CD4-positive, alpha-beta T cell treated with Interleukin-17A for 1 hour (primary cell): Measurements from ENCODE around the gene PPT1.
A peak's percentile ranks its signal among the peaks of the same experiment; 100 is the strongest.
"Not testable (repeated sequence)": the region's sequence is repeated elsewhere in the genome, so short reads cannot be mapped to it uniquely, and the experiment has no call there.

Experiments used
- DNase-seq: peaks from one replicate; pipeline ENCODE4 v3.0.0-alpha.2; 2020

The PPT1 gene

DNA sequence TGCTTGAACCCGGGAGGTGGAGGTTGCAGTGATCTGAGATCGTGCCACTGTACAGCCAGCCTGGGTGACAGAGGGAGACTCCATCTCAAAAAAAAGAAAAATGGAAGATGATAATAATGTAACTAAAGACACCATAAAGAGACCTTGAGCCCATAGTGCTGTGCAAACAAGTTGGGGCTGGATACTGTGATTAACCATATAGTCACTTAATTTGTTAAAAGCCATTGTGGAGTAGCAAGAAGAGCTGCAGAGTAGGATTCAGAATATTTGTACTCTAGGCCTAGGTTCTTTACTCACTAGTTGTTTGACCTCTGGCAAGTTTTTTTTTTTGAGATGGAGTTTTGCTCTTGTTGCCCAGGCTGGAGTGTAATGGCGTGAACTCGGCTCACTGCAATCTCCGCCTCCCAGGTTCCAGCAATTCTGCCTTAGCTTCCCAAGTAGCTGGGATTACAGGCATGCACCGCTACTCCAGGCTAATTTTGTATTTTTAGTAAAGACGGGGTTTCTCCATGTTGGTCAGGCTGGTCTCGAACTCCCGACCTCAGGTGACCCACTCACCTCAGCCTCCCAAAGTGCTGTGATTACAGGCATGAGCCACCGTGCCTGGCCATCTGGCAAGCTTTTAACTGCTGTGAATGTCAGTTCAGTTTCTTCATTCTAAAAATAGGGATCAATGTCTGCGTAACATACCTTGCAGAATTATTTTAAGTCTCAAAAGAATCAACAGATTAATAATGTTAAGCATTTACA, 43.7 kb downstream of the PPT1 start:
- no peak for DNase-seq

DNA sequence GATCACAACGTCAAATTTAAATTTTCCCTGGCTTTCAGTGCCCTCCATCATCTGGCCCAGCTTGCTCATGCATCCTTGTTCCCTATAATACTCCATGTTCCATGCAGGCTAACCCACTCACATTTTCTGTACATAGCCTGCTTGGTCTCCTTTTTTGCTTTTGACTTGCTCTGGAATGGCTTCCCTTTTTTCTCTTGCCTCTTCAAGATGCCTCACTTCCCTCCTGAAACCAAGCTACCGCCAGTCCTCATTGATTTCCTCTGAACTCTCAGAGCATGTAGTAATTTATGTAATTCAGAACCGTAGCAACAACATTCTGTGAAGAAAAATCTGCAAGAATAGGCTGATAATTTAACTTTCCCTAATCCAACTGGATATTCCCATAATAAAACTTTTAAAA, 46.2 kb downstream of the PPT1 start:
- DNase-seq, result no peak

DNA sequence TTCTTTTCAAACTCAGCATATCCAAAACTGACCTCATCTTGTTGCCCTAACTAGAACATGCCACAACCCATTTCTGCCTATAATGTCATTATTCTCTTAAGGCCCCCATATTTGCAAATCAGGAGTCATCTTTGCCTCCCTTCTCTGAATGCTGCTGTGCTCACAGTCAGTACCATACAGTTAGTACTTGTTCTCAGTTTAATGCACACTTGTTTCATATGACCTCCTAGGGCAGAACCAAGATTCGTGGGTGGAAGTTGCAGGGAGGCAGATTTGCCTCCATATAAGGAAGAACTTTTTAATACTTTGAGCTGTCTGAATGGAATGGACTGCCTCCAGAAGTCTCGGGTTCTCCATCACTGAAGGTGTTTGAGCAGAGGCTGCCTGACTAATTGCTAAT, 47.3 kb downstream of the PPT1 start:
- DNase-seq, result no peak

DNA sequence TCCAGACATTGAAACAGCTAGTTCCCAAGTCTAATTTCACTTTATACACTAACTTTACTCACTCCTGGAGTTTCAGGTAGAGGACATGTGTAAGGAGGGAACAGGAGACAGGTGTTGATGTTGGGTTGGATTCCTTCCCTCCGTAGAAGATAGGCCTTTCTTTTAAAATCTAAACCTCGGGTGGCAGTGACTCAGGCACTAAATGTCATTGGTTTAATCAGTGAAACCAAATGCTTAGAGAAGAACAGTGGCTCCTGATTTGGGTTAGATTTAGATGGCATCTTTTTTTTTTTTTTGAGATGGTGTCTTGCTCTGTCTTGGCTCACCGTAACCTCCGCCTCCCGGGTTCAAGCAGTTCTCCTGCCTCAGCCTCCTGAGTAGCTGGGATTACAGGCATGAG, 49.3 kb downstream of the PPT1 start:
- DNase-seq, result no peak

DNA sequence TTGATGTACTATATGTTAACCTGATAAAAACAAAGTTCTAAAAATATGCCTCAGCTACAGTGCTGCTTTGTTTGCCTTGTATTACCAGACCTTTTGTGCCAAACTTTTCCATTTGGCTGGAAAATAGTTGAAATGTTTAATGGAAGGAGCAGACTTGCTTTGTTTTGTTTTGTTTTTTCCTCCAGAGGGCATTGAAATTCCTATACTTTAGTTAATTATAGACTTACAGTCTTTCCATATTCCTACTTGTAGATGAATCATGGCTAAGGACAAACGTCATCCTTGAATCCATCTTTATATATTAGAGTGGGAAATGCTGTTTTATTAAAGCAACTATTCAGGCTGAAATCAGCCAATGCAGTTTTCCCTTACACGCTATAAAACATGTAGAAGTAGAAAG, 49.8 kb downstream of the PPT1 start:
- DNase-seq, result no peak

DNA sequence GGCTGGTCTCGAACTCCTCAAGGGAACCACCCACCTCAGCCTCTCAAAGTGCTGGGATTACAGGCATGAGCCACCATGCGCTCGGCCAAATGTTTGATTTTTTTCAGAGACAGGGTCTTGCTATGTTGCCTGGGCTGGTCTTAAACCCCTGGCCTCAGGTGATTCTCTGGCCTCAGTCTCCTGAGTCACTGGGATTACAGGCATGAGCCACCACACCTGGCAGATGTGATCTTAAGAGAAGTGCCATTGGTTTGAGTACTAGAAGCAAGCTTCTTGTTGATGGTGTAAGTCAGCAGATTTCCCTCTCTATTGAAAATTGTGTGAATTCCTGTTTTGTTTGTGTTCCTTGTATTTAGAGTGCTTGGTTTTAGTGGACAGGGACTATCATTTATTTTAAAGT, 51.3 kb downstream of the PPT1 start:
- no peak for DNase-seq

DNA sequence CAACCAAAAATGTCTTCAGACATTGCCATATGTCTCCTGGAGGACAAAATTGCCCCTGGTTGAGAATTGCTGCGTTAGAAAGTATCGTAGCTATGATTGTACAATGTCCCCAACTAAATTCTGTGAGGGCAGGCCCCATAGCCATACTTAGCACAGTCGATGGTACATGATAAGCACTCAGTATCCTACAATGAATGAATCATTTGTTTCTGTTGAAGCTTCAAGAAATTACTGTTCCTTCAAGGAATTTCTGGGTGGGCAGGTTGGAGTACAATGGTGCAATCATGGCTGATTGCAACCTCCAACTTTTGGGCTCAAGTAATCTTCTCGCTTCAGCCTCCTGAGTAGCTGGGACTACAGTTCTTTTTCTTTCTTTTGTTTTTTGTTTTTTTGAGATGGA, 51.9 kb downstream of the PPT1 start:
- DNase-seq, result no peak

DNA sequence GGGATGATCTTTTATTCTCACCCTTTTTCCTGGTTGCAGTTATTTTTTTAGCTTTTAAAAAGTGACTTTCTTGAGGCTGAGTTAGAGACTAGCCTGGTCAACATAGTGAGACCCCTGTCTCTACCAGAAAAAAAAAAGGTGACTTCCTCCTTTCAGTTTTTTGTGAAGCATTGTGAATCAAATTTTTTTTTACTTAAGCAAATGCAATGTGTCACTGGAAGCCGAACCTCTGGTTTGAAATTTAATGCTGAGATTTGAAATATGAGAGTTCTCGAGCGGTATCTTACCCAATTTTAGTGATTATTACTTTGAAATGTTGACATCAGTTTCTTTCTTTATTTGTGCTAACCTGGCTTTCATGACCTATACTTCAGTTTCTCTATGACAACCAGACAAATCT, 52.9 kb downstream of the PPT1 start:
- no peak for DNase-seq

DNA sequence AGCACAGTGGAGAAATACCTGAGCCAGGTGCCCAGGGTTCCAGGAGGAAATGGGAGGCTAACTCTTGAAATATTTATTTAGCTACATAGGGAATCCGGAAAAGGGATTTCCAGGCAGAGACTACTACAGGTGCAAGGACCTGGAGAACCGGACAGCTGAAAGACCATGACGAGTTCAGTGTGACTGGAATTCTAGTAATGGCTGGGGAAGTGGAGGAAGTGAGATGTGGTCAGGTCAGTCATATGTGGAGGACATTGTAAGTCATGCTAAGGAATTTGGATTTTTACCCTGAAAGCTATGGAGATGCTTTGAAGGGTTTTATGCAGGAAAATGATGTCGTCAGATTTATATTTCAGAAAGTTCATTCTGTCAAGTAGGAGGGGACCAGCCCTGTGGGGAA, 54.7 kb downstream of the PPT1 start:
- DNase-seq, result no peak

DNA sequence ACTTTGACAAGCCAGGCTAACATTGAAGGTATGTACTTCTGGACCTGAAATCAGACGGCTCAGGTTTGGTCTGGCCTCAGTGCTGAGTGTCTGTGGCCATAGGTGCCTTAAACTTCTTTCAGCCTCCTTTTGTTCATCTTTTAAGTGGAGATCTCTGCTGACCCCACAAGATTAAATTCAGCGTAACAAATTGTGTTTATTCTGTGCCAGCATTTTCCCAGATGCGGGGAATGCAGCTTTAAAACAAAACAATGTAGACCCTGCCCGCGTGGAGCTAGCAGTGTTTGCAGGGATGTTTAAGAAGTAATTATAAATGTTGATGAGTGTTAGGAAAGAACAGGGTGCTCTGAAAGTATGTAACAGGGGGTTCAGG, 55.6 kb downstream of the PPT1 start:
- no peak for DNase-seq

DNA sequence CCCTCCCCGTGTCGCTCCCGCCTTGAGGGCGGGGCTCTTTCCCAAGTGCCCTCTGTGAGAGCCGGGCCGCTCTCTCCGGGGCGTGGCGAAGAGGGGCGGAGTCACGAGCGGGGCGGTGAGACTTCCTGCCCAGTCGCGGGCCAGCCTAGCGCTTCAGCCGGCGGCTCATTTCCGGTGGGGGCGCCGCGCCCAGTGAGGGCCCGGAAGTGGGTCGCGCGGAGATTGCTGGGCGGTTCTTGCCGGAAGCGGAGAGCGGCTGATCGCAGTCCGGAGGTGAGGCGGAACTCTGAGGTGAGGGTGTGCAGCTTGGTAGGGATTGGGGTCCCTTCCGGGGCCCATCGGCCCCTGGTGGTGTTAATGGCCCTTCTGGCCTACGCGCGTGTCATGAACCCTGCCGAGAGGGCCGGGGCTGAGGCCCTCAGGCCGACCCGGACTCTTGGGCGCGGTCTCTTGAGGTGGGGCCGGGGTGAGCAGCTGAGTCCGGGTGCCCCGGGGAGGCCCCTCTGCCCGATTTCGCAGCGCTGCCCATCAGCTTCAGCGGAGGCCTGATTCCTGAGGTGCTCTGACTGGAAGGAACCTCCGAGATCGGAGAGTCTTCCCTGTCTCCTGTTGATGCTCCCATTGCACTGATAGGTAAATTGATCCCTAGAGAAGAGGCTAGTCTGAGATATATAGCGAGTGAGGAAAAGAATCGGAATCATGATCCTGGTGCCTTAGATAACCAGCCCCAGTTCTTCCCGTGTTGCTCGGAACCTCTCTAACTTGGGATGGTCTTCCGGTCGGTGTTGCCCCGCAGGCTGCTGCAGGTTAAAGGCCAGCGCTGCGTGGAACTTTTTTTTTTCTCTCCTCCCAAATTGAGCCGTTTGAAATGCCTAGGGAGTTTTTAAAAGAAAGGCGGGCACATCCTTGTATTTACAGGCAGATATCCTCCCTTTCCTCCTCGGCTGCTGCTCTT, 56.3 kb downstream of the PPT1 start, which contains the start of gene CAP1:
TSS of gene CAP1 (plus strand) at position 219 of the 955 bp plus-strand sequence. CDS start 18,618 bp downstream, outside the sequence.
- peak; percentile 100 for DNase-seq

DNA sequence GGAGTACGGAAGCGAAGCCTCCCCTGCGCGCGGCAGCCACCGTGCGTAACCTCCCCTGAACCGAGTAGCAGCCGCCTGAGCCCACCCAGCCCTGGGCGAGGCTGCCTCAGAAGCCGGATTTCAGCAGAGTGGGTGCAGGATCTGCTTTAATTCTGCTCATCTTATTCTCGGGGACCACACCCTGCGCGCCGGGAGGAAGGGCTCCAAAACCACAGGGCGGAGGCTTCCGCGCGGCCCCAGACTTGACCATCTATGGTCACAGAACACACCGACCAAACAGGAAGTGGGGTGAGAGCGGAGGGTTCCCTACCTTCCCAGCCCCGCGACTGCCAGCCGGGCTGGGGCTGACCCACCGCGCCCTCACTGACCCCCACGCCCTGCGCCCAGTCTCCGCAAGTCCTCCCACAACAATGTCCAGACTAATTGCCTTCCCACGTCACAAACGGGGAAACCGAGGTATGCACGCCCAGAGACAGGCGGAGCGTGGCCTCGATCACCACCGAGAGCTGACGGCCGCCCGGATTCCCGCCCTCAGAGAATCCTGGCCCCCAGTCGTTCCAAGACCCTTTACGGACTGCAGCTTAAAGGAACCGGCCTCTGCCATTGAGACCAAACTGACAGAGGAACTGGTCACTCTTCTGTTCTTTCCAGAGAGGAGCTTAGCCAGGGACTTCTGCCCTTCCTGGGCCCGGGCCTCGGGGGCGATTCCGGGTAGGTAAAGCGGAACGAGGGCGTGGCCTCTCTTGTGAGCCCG, 57.1 kb downstream of the PPT1 start:
- peak; percentile 83 for DNase-seq

DNA sequence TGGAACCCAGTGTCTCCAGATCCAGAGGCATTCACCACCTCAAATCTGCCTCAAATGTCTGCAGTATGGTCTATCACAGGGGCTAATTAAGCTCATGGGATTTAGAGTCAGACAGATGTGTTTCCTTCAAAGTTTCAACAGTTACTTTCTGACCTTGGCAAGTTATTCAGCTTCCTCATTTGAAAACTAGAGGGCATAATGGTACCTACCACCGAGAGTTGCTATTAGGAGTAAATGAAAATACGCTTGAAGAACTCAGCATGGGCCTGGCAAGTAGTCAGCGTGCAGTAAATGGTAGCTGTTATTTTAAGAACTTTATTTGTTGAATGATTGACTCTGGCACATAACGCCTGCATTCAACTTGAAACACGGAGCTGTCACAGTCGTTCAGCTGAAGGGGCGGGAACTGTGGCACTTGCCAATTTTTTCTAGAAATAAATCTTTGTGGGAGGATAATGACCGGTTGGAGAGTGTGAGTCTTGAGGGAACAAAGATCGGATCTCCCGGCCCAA, 57.8 kb downstream of the PPT1 start:
- peak; percentile 64 for DNase-seq

DNA sequence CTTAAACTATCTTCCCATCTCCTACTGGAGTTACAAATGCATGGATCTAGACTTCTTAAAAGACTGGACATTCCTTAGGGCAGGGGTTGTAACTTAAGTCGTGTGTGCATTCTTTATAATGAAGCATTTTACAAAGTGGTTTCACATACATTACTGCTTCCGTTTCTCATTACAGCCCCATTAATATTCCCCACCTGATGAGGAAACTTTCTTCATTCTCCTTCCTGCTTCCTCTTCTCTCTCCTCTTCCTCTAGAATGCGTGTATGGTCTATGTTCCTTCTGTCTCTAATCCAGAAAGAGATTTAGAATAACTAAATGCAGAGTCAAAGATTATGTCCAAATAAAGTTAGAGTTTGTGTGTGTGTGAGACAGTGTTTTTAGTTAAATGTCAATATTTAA, 58.4 kb downstream of the PPT1 start:
- DNase-seq, result no peak

DNA sequence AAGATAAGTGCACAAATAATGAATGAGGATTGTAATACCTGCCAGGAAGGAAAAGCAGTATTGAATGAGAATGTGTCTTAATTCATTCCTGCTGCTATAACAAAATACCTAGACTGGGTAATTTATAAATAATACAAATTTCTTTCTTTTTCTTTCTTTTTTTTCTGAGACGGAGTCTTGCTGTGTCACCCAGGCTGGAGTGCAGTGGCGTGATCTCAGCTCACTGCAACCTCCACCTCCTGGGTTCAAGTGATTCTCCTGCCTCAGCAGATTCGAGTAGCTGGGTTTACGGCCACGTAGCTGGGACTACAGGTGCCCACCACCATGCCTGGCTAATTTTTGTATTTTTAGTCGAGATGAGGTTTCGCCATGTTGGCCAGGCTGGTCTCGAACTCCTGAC, 59.8 kb downstream of the PPT1 start:
- not testable (repeated sequence) for DNase-seq

DNA sequence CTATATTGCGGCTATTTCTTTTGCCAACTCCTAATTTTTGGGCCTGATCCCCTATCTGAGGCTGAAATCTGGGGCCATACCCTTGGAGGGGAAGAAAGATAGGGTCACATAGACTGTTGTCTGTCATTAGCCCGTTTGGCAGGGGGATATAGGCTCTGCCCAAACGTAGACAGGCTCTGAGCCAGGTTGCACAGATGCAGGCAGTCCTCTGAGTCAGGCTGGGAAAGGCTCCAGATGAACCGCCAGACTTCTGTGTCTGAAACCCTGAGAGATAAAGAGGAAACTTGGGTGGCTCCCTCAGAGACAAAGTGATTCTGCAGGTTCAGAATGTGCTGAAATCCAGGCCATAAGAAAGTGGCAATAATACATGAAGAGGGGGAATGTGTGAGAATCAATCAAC, 60.5 kb downstream of the PPT1 start:
- no peak for DNase-seq

DNA sequence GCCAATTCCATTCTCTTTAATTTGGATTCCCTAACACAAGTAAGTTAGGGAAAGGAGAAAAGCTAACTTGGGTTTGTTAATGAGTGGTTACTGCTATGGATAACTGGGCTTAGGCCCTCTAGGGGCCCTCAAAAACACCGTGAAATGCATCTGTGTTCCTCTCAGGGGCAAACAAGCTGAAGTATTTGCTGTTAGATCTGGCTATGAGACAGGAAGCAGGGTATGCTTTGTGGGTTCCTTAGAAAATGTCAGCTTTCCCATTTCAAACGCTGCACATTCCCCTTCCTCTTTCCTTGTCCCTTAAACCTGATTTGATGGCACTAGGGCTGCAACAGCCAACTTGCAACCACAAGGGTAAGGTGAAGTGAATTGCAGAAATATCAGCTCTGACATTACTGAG, 62.2 kb downstream of the PPT1 start:
- DNase-seq, result peak; percentile 33

DNA sequence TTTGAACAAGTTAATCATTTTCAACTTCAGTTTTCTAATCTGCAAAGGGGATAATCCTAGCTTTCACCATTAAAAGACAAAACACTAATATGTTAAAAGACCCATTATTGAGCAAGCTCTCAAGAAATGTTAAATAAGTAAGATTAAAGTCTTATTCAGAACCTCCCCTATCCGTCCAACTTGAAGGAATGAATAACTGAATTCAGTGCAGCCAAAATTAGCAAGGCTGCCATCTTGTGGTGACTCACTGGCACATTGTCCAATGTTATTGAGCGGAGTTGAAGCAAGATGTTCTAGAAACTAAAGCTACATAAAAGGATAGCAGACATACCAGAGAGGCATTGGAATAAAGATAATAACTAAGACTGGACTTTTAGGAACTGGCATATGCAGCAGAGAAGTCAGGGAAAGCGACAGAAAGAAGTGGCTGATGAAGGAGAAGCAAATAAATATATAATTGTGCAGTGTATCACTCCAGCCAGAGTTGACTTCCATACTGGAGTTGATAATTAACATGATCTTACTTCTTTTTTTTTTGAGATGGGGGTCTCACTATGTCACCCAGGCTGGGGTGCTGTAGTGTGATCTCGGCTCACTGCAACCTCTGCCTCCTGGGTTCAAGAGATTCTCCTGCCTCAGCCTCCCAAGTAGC, 64.7 kb downstream of the PPT1 start:
- DNase-seq, result peak; percentile 74

DNA sequence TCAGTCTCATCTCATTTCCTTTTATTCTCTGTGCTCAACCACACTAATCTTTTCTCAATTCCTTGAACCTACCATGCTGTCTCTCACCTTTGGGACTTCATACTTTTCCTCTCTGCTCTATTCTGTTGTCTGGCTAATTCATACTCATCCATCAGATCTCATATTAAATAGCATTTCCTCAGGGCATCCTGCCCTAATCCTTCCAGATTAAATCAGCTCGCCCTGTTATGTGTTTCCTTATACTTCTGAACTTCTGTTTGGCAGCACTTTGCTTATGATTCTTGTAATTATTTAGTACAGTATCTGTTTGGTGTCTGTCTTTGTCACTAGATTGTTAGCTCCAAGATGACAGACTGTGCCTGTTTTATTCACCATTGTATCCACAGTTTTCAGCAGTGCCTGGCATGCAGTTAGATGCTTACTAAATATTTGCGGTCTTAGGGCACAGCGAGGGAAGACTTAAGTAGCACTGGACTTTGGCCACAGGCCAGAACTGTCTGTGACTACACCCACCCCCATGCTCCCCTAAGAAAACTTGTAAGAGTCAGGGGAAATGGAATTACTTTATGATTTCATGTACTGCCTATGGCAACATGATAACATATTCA, 66.4 kb downstream of the PPT1 start:
- no peak for DNase-seq

DNA sequence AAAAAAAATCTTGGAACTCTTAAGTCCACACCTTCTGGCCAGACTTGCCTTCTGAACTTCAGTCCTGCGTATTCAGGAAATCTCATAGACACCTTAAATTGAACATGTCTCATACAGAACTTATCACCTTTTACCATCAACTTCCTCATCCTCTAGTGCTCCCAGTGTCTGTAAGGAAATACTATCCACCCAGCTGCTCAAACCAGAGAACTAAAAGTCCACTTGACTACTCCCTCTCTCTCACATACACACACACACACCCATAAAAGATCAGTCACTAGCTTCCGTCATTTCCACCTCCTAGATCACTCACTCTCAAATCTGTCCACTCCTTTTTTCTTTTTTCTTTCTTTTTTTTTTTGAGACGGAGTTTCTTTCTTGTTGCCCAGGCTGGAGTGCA, 67.4 kb downstream of the PPT1 start:
- DNase-seq, result no peak

DNA sequence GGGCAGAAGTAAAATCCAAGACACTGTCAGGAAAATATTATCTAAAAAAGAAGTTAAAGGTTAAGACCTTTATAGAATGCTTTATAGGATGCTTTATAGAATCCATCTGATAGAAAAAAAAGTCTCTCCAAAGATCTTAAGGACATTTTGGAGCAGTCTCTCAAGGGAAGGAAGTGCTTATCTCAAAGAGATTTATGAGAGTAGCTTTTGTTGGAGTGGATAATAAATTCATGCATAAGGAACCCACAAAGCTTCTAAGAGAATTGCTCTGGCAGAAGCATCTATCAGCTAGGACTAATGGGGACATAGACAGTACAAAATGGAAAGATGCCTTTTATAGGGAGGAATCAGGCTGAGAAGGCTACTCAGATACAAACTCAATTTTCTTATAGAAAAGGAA, 69.4 kb downstream of the PPT1 start:
- no peak for DNase-seq

DNA sequence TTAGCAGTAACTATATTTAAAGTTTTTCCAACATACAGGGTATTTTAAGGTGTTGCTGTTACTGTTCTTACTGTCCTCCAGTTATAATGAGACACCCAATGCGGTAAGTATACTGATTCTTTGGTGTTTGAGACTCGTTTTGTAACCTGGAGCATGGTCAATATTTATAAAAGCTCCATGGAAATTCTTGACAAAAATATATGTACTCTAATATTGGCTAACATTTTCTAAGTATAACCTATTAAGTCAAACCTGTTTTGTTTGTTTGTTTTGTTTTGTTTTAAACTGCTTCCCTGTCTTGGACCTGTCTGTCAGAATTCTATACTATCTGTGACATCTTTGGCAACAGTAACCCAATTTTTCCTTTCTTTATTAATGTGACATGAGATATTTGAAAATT, 72.4 kb downstream of the PPT1 start:
- DNase-seq, result no peak
